KOPT-K1 (cell line): ENCODE data around the gene QRFPR.
"Not testable (repeated sequence)": the region's sequence is repeated elsewhere in the genome, so short reads cannot be mapped to it uniquely, and the experiment has no call there.

ENCODE experiments used
- H3K27ac ChIP-seq: fragments of 200-600 bp; sonication (generic); 2 replicates; pipeline ENCODE4 v1.5.1; 2016; ENCODE audit warnings: antibody characterized with exemption, mild to moderate bottlenecking, low read depth, low read length; ENCODE audit not compliant: poor library complexity, severe bottlenecking
- H3K36me3 ChIP-seq: fragments of 200-600 bp; sonication (generic); 2 replicates; pipeline ENCODE4 v1.5.1; 2017; ENCODE audit warnings: antibody characterized with exemption, mild to moderate bottlenecking, low read length, moderate library complexity; ENCODE audit not compliant: insufficient read depth
- H3K9me3 ChIP-seq: fragments of 200-600 bp; sonication (generic); 2 replicates; pipeline ENCODE4 v1.5.1; 2017; ENCODE audit warnings: antibody characterized with exemption, low read length, mild to moderate bottlenecking; ENCODE audit not compliant: insufficient read depth, poor library complexity, severe bottlenecking

Gene QRFPR

GRCh38 chr4:121380776-121381462 lies at the start of gene QRFPR:
TSS of gene QRFPR (minus strand) at chr4:121381018. CDS start at chr4:121380647, 371 bp downstream.
- Histone ChIP-seq H3K36me3 (no peaks in the 10 kb centered on the region), H3K9me3 (no peaks in the 10 kb centered on the region), H3K27ac (no peak within 1 kb of the TSS)

DNA sequence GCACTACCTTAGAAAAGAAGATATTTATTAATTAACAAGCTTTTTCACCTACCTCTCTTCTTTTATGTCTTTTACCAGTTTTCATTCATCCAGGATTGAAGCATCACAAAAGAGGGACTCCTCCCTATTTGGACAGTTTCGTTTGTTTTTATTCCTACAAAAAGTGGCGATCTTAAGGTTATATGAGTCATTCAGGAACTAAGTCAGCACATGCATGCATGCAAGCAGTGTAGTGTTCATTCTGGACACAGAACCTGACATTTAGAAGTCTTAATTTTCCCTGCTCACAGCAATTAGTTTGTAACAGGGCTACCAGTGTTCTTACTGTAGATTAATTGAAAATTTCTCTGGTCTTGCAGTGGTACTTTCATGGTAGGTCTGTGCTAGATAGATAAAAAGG lies 47.9 kb upstream of the QRFPR start:
- no peaks in the 10 kb centered on the region for H3K36me3 ChIP-seq
- no peak overlapping the region for H3K27ac ChIP-seq
- no peaks in the 10 kb centered on the region for H3K9me3 ChIP-seq

DNA sequence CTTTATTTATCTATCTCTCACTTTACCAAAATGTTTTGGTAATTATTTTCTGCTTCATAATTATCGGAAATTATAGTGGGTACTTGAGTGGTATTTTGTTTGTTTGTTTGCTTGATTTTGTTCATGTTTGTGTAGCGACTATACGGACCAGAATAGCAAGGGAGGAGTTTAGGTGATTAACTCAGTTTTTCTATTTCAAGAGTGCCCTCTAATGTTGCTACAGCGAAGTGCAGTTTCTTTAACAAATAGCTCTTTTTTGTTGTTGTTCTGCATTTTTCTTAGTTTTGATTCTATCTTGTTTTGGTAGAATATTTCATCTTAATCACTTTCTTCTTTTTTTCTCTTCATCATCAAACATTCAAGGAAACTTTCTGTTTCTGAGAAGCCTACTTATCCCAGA lies 40.8 kb upstream of the QRFPR start:
- H3K9me3 ChIP-seq, result no peaks in the 10 kb centered on the region
- no peaks in the 10 kb centered on the region for H3K36me3 ChIP-seq
- H3K27ac ChIP-seq, result no peak overlapping the region

DNA sequence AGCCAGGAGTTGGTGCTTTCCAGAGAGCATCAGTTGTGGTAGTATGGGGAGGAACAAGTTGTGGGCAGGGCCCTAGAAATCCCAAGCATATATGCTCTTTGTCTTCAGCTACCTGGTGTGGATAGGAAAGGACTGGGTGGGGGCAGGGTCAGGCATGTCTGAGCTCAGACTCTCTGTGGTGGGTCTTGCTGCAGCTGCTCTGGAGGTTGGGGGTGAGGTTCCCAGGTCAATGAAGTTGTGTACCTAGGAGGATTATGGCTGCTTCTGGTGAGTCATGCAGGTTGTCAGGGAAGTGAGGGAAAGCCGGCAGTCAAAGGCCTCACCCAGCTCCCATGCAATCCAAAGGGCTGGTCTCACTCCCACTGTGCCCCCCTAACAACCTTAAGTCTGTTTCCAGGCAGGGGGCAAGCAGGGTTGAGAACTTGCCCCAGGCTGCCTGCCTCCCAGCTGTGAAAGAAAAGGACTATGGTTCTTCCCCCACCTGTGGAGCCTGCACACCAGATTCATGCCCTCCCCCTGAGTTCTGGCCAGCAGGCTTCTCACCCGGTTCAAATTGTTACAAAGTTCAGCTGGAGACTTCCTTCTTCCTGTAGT lies 30.4 kb upstream of the QRFPR start:
- Histone ChIP-seq H3K36me3 (no peaks in the 10 kb centered on the region), H3K9me3 (no peaks in the 10 kb centered on the region), H3K27ac (no peak overlapping the region)

GRCh38 chr4:121408567-121408966 lies 27.7 kb upstream of the QRFPR start:
- H3K27ac ChIP-seq, H3K36me3 ChIP-seq, H3K9me3 ChIP-seq: not testable (repeated sequence)

GRCh38 chr4:121400632-121401031 lies 19.8 kb upstream of the QRFPR start:
- Histone ChIP-seq H3K9me3 (no peaks in the 10 kb centered on the region), H3K36me3 (no peaks in the 10 kb centered on the region), H3K27ac (no peak overlapping the region)

DNA sequence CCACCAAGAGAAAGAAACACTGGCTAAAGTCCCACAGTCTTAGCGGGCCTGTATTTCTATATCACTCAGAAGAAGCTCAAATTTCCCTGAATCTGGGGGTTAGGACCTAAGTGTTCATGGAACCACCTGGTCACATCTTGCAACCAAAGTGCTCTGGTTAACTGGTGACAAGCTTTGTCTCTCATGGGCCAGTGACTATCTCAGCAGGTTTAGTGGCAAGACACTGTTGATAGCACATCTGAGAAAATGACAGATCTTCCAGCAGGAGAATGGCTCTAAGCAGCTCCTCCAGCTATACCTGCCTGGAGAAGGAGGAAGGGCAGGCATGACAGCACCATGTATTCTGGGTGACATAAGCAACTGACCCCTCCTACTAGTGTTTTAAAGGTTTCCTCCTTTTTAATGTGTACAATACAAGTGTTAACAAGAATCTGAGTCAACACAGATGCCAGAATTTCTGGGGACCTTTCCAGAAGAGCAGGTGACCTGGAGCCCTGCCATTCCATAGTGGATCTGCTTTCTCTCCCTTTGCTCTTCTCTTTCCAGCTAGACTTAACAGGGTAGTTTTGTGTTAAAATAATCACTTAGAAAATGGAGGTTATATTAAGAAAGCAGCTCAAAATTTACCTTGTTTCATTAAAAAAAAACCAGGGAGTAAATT lies 17.3 kb upstream of the QRFPR start:
- H3K9me3 ChIP-seq, result no peaks in the 10 kb centered on the region
- H3K36me3 ChIP-seq, result no peaks in the 10 kb centered on the region
- no peak overlapping the region for H3K27ac ChIP-seq

DNA sequence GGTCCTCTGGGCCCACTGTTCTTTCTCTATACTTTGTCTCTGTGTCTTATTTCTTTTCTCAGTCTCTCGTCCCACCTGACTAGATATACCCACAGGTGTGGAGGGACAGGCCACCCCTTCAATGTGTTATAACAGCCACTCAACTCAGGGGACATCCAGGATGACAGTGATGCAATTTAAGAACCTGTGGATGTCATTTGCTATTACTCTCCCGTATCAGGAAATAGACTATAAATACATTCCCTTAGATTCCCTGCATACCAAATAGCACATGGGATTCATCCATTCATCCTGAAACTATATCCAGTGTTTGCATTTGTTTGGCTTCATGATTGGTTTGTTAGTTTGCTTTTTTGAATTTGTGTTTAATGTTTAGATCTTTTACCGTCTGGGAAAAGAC lies 16.6 kb upstream of the QRFPR start:
- H3K9me3 ChIP-seq, result no peaks in the 10 kb centered on the region
- no peak overlapping the region for H3K27ac ChIP-seq
- no peaks in the 10 kb centered on the region for H3K36me3 ChIP-seq

DNA sequence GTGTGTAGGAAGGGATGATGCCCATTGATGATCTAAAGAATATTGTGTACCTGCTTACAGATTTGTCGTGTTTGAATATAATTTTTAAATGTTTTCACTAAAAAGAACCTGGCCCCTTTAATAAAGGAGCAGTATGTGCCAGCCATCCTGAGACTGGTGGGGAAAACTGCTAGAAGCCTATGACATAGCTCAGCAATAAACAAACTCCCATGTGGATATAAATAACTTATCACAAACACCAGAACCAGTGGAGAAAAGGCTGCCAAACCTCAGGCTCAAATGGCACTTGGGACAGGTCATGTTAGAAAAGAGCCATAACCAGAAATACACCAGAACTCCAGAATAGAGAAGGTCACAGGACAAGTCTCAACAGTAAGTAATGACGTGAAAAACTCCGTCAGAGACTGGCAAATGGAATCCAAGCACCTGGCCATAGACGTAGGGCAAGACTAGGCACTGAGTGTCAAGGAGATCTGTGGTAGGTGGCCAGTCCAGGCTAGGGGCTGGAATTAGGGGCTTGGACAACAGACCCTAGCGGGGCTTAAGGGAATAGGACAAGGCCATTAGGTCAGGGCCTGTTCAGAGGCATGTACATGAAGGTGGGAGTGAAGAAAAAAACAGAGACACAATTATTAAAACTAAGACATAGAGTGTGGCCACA lies 11.7 kb upstream of the QRFPR start:
- H3K36me3 ChIP-seq, result no peaks in the 10 kb centered on the region
- no peaks in the 10 kb centered on the region for H3K9me3 ChIP-seq
- no peak overlapping the region for H3K27ac ChIP-seq

- Histone ChIP-seq H3K27ac (no peak overlapping the region), H3K9me3 (no peaks in the 10 kb centered on the region), H3K36me3 (no peaks in the 10 kb centered on the region)
These were observed 9.5 kb upstream of the QRFPR start for GRCh38 chr4:121390335-121390734.

DNA sequence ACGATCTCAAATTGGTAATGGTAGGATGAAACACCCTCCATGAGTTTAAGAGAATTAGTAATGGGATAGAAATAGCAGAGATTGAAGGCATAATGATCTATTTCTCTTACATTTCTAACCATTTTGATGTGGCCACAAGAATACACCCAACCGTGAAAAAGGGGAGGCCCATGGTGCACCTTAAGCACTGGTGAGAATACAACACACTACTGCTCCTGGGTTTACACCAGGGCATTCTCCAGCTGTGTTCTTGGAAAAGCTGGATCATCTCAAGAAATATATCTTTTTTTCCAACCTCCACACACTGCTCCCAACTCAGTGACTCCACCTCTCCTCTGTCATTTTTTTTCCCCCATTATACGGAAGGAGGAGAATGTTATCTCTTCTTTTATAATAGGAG lies 1.5 kb downstream of the QRFPR start:
- Histone ChIP-seq H3K9me3 (no peaks in the 10 kb centered on the region), H3K36me3 (no peaks in the 10 kb centered on the region), H3K27ac (no peak overlapping the region)

GRCh38 chr4:121377076-121377475 lies 3.7 kb downstream of the QRFPR start:
- Histone ChIP-seq H3K9me3 (no peaks in the 10 kb centered on the region), H3K27ac (no peak overlapping the region), H3K36me3 (no peaks in the 10 kb centered on the region)

- H3K27ac ChIP-seq, result no peak overlapping the region
- no peaks in the 10 kb centered on the region for H3K9me3 ChIP-seq
- H3K36me3 ChIP-seq, result no peaks in the 10 kb centered on the region
These were observed 4.3 kb downstream of the QRFPR start for GRCh38 chr4:121376556-121376955.

DNA sequence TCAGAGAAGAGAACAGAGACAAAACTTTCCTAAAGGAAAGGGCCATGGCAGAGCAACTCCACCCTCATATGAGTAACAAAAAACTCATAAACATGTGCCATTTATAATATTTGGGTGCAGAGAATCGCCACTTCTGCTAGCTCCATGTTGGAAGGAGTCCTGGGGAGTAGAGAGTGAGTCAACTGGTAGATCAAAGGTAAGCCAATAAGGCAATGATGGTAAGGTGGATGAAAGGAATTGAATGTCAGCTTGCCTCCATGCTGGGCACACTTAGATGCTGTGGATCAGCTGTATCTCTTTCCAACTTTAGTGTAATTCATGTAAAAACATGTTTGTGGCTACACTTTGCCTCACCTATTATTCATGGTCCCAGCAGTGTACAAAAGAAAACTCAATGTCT lies 4.7 kb downstream of the QRFPR start:
- H3K27ac ChIP-seq, result no peak overlapping the region
- no peaks in the 10 kb centered on the region for H3K9me3 ChIP-seq
- H3K36me3 ChIP-seq, result no peaks in the 10 kb centered on the region

DNA sequence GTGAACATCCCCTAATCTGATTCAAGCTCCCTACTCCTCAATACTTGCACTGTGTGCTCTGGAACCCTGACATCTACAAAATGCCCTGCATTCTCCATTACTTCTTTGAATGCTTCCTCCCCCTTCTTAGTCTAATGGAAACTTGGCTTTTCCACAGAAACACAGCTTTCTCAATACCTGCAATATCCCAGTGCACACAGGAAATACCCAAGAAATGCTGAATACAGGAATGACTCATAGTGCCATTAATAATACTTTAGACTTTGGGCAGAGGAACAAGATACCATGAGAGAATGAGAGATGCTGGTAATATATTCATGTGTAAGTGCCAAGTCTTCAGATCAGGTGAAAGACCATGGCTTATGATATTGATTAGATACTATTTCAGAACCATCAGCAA lies 5.6 kb downstream of the QRFPR start:
- no peak overlapping the region for H3K27ac ChIP-seq
- no peaks in the 10 kb centered on the region for H3K36me3 ChIP-seq
- no peaks in the 10 kb centered on the region for H3K9me3 ChIP-seq
